Epidermal melanocyte (primary cell): Measurements from ENCODE around the gene ASB2.

Experiments
- DNase-seq: peaks from one replicate; pipeline ENCODE4 v3.0.0; 2011; ENCODE audit warnings: low spot score; ENCODE audit not compliant: insufficient read length

ASB2 gene

GRCh38 chr14:93951635-93952540 is 24.5 kb downstream of the ASB2 start:
- DNase-seq = no peak

GRCh38 chr14:93950948-93951634 is 25.3 kb downstream of the ASB2 start:
- no peak for DNase-seq

- DNase-seq = no peak
Observed at GRCh38 chr14:93949511-93950075, 26.8 kb downstream of the ASB2 start.

- no peak for DNase-seq
Observed at GRCh38 chr14:93947282-93947681, 29.1 kb downstream of the ASB2 start.

GRCh38 chr14:93946541-93947090 is 29.8 kb downstream of the ASB2 start:
- DNase-seq = no peak

- no peak for DNase-seq
Observed at GRCh38 chr14:93946104-93946503, 30.3 kb downstream of the ASB2 start.

GRCh38 chr14:93945070-93945399 is 31.3 kb downstream of the ASB2 start:
- no peak for DNase-seq

GRCh38 chr14:93944348-93945069 is 31.9 kb downstream of the ASB2 start:
- DNase-seq = no peak

GRCh38 chr14:93943930-93944329 is 32.4 kb downstream of the ASB2 start:
- DNase-seq = no peak

- DNase-seq = no peak
Observed at GRCh38 chr14:93943052-93943451, 33.3 kb downstream of the ASB2 start.

- DNase-seq = no peak
Observed at GRCh38 chr14:93941293-93941910, 35.0 kb downstream of the ASB2 start.

GRCh38 chr14:93940437-93940836 is 35.9 kb downstream of the ASB2 start:
- no peak for DNase-seq

GRCh38 chr14:93939304-93940229 is 36.8 kb downstream of the ASB2 start:
- DNase-seq = peak; percentile 79

- no peak for DNase-seq
Observed at GRCh38 chr14:93938751-93939303, 37.5 kb downstream of the ASB2 start.

- DNase-seq = no peak
Observed at GRCh38 chr14:93937519-93937918, 38.9 kb downstream of the ASB2 start.

- no peak for DNase-seq
Observed at GRCh38 chr14:93936926-93937325, 39.4 kb downstream of the ASB2 start.

GRCh38 chr14:93936245-93936644 is 40.1 kb downstream of the ASB2 start:
- DNase-seq = no peak

- DNase-seq = no peak
Observed at GRCh38 chr14:93935213-93935612, 41.2 kb downstream of the ASB2 start.

GRCh38 chr14:93932642-93933041 is 43.7 kb downstream of the ASB2 start:
- no peak for DNase-seq

- DNase-seq = no peak
Observed at GRCh38 chr14:93930989-93931307, 45.4 kb downstream of the ASB2 start.
